NCI-H2029 treated with DMSO at 0.1 percent for 48 hours (cell line): ENCODE data around the gene GYG2.
"Not testable (repeated sequence)": the region's sequence is repeated elsewhere in the genome, so short reads cannot be mapped to it uniquely, and the experiment has no call there.

ENCODE experiments used
- DNase-seq: peaks from one replicate; lab custom pipeline; 2025; lab: John Stamatoyannopoulos, UW

Gene GYG2

DNA sequence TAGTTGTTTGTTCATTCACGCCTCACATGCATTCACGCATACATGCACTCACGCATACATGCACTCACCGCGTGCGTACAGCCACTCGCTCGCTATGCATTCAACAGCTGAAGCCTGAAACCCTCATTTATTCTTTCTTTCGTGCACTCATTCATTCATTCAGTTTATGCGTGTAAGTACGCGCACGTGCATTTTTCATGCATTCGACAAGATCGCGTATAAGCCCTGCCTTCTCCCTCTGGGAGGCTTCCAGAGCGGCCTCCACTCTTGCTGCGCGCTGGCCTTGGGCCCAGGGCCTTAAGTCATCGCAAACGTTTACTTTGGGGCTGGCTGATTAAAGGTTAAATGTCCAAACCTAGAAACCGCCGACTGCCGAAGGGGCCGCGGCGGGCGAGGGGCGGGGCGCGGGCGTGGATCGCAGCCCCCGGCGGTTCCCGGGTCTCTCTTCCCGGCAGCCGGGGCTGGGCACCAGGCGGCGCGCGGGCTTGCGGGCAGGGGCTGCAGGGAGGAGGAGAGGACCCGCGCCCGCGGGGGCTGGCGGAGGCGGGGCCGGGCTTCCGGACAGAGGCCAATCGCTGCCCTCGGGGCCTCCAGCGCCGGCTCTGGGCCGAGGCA lies at the start of gene GYG2:
Gene GYG2 (plus strand): TSS at position 587 of the 615 bp plus-strand sequence. CDS start 1,259 bp downstream, outside the sequence.
- DNase-seq = no peak

DNA sequence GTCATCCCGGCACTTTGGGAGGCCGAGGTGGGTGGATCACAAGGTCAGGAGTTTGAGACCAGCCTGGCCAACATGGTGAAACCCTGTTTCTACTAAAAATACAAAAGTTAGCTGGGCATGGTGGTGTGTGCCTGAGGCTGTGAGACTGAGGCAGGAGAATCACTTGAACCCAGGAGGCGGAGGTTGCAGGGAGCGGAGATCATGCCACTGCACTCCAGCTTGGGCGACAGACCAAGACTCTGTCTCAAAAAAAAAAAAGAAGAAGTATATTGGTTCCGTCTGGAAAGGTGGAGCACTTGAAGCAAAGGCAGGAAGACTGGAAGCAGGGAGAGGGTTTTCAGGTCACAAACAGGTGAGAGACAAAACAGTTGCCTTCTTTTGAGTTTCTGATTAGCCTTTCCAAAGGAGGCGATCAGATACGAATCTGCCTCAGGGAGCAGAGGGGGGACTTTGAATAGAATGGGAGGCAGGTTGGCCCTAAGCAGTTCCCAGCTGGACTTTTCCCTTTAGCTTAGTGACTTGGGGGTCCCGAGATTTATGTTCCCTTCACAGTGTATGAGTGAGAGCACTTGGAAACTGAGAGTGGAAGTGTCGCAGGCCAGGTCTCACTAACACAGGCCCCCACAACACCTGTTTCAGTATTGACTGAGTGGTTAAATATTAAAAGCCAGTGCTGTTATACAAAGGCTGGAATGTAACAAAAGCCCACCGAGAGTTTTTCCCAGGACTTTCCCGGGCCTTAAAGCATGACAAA lies 48.1 kb upstream of the GYG2 start:
- not testable (repeated sequence) for DNase-seq

GRCh38 chrX:2781226-2781571 lies 47.5 kb upstream of the GYG2 start:
- DNase-seq = no peak

GRCh38 chrX:2781698-2782097 lies 47.0 kb upstream of the GYG2 start:
- DNase-seq = no peak

DNA sequence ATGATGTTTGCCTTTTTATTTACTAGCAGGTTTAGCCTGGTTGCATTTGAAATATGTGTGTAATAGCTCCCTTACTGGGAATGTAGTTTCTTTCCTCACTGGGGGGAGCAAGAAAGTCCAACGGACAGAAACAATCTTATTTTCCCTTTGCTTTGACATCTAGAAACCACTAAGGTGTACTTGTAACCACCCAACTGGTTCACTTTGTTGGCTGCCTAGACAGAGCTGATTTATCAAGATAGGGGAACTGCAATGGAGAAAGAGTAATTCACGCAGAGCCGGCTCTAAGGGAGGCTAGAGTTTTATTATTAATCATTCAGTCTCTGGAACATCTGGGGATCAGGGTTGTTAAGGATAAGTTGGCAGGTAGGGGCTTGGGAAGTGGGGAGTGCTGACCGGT lies 46.6 kb upstream of the GYG2 start:
- no peak for DNase-seq

DNA sequence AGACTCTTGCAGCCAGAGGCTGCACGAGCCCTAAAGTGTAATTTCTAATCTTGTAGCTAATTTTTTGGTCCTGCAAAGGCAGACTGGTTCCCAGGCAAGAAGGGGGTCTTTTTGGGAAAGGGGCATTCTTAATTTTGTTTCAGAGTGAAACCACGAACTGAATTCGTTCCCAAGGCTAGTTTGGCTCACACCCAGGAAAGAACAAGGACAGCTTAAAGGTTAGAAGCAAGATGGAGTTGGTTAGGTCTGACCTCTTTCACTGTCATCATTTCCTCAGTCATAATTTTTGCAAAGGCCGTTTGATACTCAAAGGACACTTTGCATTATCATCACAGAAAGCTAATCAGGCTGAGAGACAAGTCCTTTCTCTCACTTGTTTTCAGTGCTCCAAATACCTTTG lies 46.0 kb upstream of the GYG2 start:
- DNase-seq = no peak

DNA sequence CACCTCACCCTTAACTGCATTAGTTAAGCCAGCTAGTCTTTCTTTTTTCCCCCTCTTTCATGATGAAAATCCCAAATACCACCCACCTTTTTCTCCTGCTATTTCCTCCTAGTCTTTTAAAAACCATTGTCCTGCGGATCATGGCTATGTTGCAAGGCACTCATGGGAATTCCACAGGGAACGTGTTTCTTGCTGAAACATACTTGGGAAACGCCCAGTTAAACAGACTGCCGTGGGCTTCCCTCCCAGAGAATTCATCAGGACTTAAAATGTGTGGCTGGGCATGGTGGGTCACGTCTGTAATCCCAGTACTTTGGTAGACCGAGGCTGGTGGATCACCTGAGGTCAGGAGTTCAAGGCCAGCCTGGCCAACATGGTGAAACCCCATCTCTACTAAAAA lies 44.7 kb upstream of the GYG2 start:
- DNase-seq = no peak

DNA sequence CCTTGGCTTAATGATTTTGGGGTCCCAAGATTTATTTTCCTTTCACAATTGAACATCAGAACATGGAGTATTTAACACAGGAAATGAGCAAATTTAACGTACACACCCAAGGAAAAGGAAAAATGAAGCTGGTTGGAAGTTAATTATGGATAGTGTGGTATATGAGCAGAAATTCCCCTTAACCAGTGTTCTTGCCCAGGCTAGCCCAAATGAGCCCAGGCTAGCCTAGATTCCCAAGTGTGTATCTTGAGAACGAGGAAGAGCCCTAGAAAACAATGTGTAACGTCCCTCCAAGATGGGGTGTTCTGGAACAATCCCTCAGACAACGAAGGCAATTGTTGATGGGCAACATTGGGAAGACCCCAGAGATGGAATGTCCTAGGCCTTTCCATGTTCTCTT lies 43.2 kb upstream of the GYG2 start:
- no peak for DNase-seq

DNA sequence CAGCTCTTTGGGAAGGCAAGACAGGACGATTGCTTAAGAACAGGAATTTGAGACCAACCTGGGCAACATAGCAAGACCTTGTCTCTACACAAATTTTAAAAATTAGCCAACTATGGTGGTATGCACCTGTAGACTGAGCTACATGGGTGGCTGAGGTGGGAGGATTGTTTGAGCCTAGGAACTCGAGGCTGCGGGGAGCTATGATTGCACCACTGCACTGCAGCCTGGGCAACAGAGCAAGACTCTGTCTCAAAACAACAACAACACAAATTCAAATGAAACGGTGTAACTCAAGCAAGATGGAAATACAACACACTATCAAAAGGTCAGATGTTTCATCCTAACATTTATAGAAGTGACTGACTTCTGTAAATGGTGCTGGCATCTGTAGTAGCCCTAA lies 39.8 kb upstream of the GYG2 start:
- no peak for DNase-seq

DNA sequence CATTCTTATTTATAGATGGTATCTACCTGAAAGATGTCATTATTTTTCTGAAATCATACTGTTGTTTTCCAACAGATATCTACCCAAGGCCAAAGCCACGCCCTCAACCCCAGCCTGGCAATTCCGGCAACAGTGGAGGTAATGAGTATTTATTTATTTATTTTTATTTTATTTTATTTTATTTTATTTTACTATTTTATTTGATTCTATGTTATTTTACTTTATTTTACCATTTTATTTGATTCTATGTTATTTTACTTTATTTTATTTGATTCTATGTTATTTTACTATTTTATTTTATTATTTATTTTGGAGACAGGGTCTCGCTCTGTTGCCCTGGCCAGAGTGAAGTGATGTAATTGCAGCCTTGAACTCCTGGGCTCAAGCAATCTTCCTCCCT lies 39.2 kb upstream of the GYG2 start:
- no peak for DNase-seq

GRCh38 chrX:2793752-2794151 lies 35.0 kb upstream of the GYG2 start:
- DNase-seq = no peak

GRCh38 chrX:2794336-2794735 lies 34.4 kb upstream of the GYG2 start:
- no peak for DNase-seq

DNA sequence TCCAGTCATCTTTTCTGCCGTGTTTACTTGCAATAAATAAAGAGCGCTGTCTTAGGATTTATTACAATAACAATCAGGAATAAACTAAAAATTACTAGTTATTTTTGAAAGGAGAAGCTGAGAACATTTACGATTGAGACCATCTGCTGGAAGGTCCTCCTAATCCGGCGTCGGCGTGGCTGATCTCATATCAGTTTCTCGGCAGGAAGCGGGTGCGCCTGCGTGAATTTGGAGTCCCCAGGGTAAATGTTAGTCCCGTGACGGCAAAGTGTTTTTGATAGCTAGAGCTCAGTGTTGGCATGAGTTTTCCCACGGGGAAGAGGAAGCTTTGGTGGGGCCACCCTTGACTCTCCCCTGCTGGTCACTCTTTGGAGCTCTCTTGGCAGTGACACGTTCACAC lies 31.9 kb upstream of the GYG2 start:
- DNase-seq = not testable (repeated sequence)

DNA sequence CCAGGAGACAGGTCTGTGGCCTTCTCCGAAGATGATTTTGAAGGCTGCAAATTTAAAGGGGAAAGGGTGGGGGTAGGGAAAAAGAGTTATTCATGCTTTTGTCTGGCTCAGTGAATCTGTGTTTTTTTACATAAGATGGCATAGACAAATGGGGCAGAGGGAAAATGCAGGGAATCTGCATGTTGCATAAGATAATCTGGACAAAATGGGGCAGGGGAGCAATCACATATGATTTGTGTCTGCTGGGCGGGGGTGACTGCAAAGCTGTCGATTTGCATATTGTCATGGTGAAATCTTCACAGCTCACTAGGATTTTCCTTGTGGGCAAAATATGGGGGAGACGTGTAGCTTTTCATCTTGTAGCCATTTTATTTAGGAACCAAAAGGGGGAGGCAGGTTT lies 29.4 kb upstream of the GYG2 start:
- no peak for DNase-seq

DNA sequence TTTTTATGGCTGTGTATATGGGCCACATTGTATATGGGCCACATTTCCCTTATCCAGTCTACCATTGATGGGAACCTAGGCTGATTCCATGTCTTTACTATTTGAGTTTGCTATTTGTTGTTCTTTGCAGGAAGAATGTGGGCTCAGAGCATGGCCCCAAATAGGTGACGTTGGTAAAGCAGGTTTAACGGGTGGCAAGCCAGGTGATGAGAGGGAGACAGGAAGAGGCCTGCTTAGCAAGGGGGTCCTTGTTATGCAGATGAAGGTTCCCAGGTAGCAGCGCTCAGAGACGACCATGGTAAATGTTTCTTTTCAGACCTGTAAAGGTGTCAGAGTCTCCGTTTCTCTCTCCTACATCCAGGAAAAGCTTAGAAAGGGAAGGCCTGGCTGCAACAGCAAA lies 28.8 kb upstream of the GYG2 start:
- not testable (repeated sequence) for DNase-seq

GRCh38 chrX:2801223-2801622 lies 27.5 kb upstream of the GYG2 start:
- DNase-seq = no peak

DNA sequence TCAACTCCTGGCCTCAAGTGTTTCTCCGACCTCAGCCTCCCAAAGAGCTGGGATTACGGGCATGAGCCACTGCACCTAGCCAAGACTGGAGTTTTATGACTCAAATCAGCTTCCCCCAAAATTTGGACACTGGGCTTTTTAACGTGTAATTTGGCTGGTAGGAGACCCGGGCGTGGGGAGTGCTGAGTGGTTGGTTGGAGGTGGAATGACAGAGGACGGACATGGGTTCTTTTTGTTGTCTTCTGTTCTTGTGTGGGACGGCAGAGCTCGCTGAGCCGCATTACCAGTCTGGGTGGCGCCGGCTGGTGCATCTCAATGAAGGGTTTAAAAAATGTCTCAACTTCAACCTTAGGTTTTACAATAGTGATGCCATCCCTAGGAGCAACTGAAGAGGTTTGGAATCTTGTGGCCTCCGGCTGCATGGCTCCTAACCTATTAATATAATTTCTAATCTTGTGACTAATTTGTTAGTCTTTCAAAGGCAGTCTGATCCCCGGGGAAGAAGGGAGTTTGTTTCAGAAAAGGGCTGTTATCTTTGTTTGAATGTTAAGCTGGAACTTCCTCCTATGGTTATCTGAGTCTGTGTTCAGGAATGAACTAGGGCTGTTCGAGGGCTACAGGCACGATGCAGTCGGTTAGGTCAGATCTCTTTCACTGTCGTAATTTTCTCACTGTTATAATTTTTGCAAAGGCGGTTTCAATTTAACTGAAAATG lies 26.2 kb upstream of the GYG2 start:
- DNase-seq = not testable (repeated sequence)

GRCh38 chrX:2803486-2803885 lies 25.2 kb upstream of the GYG2 start:
- not testable (repeated sequence) for DNase-seq

GRCh38 chrX:2804106-2804843 lies 24.5 kb upstream of the GYG2 start:
- DNase-seq = not testable (repeated sequence)

- DNase-seq = not testable (repeated sequence)
Measured at GRCh38 chrX:2804858-2805257, 23.9 kb upstream of the GYG2 start.

DNA sequence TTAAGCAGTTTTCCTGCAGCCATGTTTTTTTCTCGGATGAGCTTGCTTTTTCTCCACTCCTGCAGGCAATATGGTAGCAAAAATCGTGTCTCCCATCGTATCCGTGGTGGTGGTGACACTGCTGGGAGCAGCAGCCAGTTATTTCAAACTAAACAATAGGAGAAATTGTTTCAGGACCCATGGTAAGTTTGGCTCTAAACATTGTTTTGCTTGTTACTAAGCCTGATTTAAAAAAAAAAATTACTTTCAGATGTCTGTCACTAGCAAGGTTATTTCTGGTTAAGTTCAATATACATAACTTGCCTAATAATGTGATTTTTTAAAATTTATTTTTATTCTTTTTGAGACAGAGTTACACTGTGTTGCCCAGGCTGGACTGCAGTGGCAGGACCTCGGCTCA lies 17.5 kb upstream of the GYG2 start:
- DNase-seq = no peak

GRCh38 chrX:2812161-2812907 lies 16.4 kb upstream of the GYG2 start:
- not testable (repeated sequence) for DNase-seq
